H1 (cell line): ENCODE results near the gene SLC9B2. TPM values are rescaled to one million over a fixed set of nuclear protein-coding genes. Genes with fewer than 3 reads are reported as not detected.

ENCODE experiments used
- CTCF ChIA-PET: fragments of 300-600 bp; sonication (Branson Sonifier 250); formaldehyde crosslinking; loops from one replicate; lab custom pipeline; 2021; ENCODE audit not compliant: partially characterized antibody; lab: Charles Lee
- POLR2A ChIA-PET: fragments of 300-600 bp; sonication (Branson Sonifier 250); formaldehyde crosslinking; loops from one replicate; lab custom pipeline; 2021; ENCODE audit warnings: inconsistent platforms; ENCODE audit not compliant: partially characterized antibody; lab: Charles Lee
- DNase-seq, 2 experiments: peaks; one replicate each; pipeline versions ENCODE4 v3.0.0 to v3.0.0-alpha.2; 2010 to 2022; ENCODE audit warnings: low spot score in 2 of 2, low read depth in 1 of 2, mixed read lengths in 1 of 2
- FAIRE-seq: peaks from 2 replicates; lab custom pipeline; 2011; peaks lifted over from hg19 to GRCh38; lab: Jason Lieb, UNC
- H2AFZ ChIP-seq: 2 replicates; pipeline ENCODE4 v1.8.1; 2012; ENCODE audit warnings: low read length, inconsistent platforms
- H2AK5ac ChIP-seq: 2 replicates; pipeline ENCODE4 v1.6.1; 2013; ENCODE audit warnings: low read depth, low read length
- H2BK120ac ChIP-seq: replicated peaks from 2 replicates; pipeline ENCODE3; 2013; ENCODE audit warnings: low read depth, low read length, inconsistent platforms
- H2BK12ac ChIP-seq: 2 replicates; pipeline ENCODE4 v1.6.1; 2013; ENCODE audit warnings: low read depth, low read length
- H2BK15ac ChIP-seq: 2 replicates; pipeline ENCODE4 v1.6.1; 2013; ENCODE audit warnings: low read length
- H2BK20ac ChIP-seq: 2 replicates; pipeline ENCODE4 v1.6.1; 2013; ENCODE audit warnings: low read length
- H2BK5ac ChIP-seq: 2 replicates; pipeline ENCODE4 v1.6.1; 2013; ENCODE audit warnings: low read depth, low read length
- H3K14ac ChIP-seq: 2 replicates; pipeline ENCODE4 v1.6.1; 2013; ENCODE audit warnings: inconsistent platforms; ENCODE audit not compliant: insufficient read length
- H3K18ac ChIP-seq: 2 replicates; pipeline ENCODE4 v1.6.1; 2013; ENCODE audit warnings: low read length; ENCODE audit errors: extremely low read depth
- H3K23ac ChIP-seq: 2 replicates; pipeline ENCODE4 v1.6.1; 2013; ENCODE audit warnings: inconsistent platforms; ENCODE audit not compliant: insufficient read length
- H3K23me2 ChIP-seq: 2 replicates; pipeline ENCODE4 v1.6.1; 2013; ENCODE audit warnings: low read depth, low read length
- H3K27ac ChIP-seq: 2 replicates; pipeline ENCODE4 v1.6.1; 2011; ENCODE audit warnings: low read depth, low read length, inconsistent platforms
- H3K27me3 ChIP-seq, 4 experiments: replicated peaks in 1 of 4; 1 replicate in 1 of 4; 2 replicates in 3 of 4; pipeline versions ENCODE4 v1.6.1 to v1.8.1; 2011 to 2013; ENCODE audit warnings: low read length in 3 of 4, mild to moderate bottlenecking in 3 of 4, inconsistent platforms in 2 of 4, mixed read lengths in 2 of 4, moderate library complexity in 1 of 4; ENCODE audit not compliant: control insufficient read depth in 3 of 4, insufficient read depth in 3 of 4; ENCODE audit errors: extremely low read depth in 1 of 4
- H3K36me3 ChIP-seq, 4 experiments: 2 replicates each; pipeline versions ENCODE4 v1.6.1 to v1.8.1; 2011 to 2013; ENCODE audit warnings: mild to moderate bottlenecking in 4 of 4, low read length in 3 of 4, moderate library complexity in 2 of 4, control low read depth in 1 of 4, inconsistent platforms in 1 of 4; ENCODE audit not compliant: insufficient read depth in 4 of 4, control insufficient read depth in 2 of 4
- H3K4ac ChIP-seq: replicated peaks from 2 replicates; pipeline ENCODE3; 2013; ENCODE audit warnings: low read length, low read depth, mixed read lengths, inconsistent platforms; ENCODE audit not compliant: insufficient read length
- H3K4me1 ChIP-seq, 4 experiments: replicated peaks in 1 of 4; 1 replicate in 1 of 4; 2 replicates in 3 of 4; pipeline versions ENCODE4 v1.6.1 to v1.8.1; 2011 to 2013; ENCODE audit warnings: low read length in 3 of 4, inconsistent platforms in 2 of 4, mixed read lengths in 1 of 4; ENCODE audit not compliant: insufficient read depth in 4 of 4, control insufficient read depth in 3 of 4
- H3K4me2 ChIP-seq, 2 experiments: 2 replicates each; pipeline versions ENCODE4 v1.6.1 to v1.8.1; 2011 to 2013; ENCODE audit warnings: low read depth in 2 of 2, low read length in 2 of 2, control low read depth in 1 of 2, inconsistent platforms in 1 of 2, mild to moderate bottlenecking in 1 of 2; ENCODE audit not compliant: insufficient read depth in 1 of 2
- H3K4me3 ChIP-seq, 4 experiments: fragments of 200-600, 300-600 bp in 1 of 4; sonication (generic), shearing (Covaris generic), sonication (Bioruptor Twin) in 1 of 4; 2 replicates each; pipeline versions ENCODE4 v1.5.1 to v1.8.1; 2011 to 2016; ENCODE audit warnings: low read length in 4 of 4, low read depth in 3 of 4, control low read depth in 2 of 4, inconsistent platforms in 2 of 4, mild to moderate bottlenecking in 2 of 4, mixed read lengths in 1 of 4, moderate library complexity in 1 of 4; ENCODE audit not compliant: insufficient read depth in 2 of 4; ENCODE audit errors: extremely low read depth in 1 of 4
- H3K56ac ChIP-seq: replicated peaks from 2 replicates; pipeline ENCODE3; 2013; ENCODE audit warnings: low read depth, mild to moderate bottlenecking, mixed read lengths, low read length, inconsistent platforms; ENCODE audit not compliant: insufficient read length
- H3K79me1 ChIP-seq: 2 replicates; pipeline ENCODE4 v1.6.1; 2013; ENCODE audit warnings: low read depth, low read length, control low read depth
- H3K79me2 ChIP-seq, 2 experiments: 2 replicates each; pipeline versions ENCODE4 v1.6.1 to v1.8.1; 2012 to 2013; ENCODE audit warnings: low read length in 2 of 2, mild to moderate bottlenecking in 2 of 2, inconsistent platforms in 1 of 2; ENCODE audit not compliant: insufficient read depth in 2 of 2, control insufficient read depth in 1 of 2
- H3K9ac ChIP-seq, 4 experiments: replicated peaks in 1 of 4; 1 replicate in 1 of 4; 2 replicates in 3 of 4; pipeline versions ENCODE4 v1.6.1 to v1.8.1; 2011 to 2013; ENCODE audit warnings: low read depth in 3 of 4, low read length in 3 of 4, control low read depth in 2 of 4, mild to moderate bottlenecking in 2 of 4, moderate library complexity in 2 of 4, inconsistent platforms in 1 of 4; ENCODE audit errors: extremely low read depth in 1 of 4
- H3K9me3 ChIP-seq, 2 experiments: 2 replicates each; pipeline versions ENCODE4 v1.6.1 to v1.8.1; 2012 to 2013; ENCODE audit warnings: mild to moderate bottlenecking in 2 of 2, moderate library complexity in 2 of 2, control low read depth in 1 of 2, inconsistent platforms in 1 of 2, low read depth in 1 of 2, low read length in 1 of 2, mixed read lengths in 1 of 2; ENCODE audit not compliant: insufficient read depth in 2 of 2
- H4K20me1 ChIP-seq, 2 experiments: replicated peaks in 1 of 2; 2 replicates each; pipeline versions ENCODE3 to v1.8.1; 2011 to 2013; ENCODE audit warnings: inconsistent platforms in 2 of 2, low read length in 2 of 2, mild to moderate bottlenecking in 1 of 2; ENCODE audit not compliant: insufficient read depth in 2 of 2, control insufficient read depth in 1 of 2
- H4K5ac ChIP-seq: 2 replicates; pipeline ENCODE4 v1.6.1; 2013; ENCODE audit warnings: low read length, low read depth, mixed read lengths, inconsistent platforms; ENCODE audit not compliant: insufficient read length
- H4K8ac ChIP-seq: 2 replicates; pipeline ENCODE4 v1.8.0; 2013; ENCODE audit warnings: mild to moderate bottlenecking, moderate library complexity, low read length, inconsistent platforms; ENCODE audit not compliant: insufficient read depth; ENCODE audit errors: extremely low read depth
- H4K91ac ChIP-seq: replicated peaks from 2 replicates; pipeline ENCODE3; 2013; ENCODE audit warnings: low read length, mixed read lengths, inconsistent platforms; ENCODE audit not compliant: insufficient read length
- ASH2L ChIP-seq: fragments of 200-600, 300-600 bp; sonication (generic); IDR thresholded peaks from one replicate; pipeline ENCODE4 v1.7.1; 2017; ENCODE audit warnings: low read length
- BACH1 ChIP-seq: IDR thresholded peaks from 2 replicates; pipeline ENCODE4 v1.6.1; 2012; ENCODE audit warnings: low read length, improper control_type of control experiment
- BCL11A ChIP-seq, 2 experiments: IDR thresholded peaks; one replicate each; pipeline ENCODE4 v1.6.1; 2011; ENCODE audit warnings: low read depth in 2 of 2, low read length in 2 of 2, mild to moderate bottlenecking in 2 of 2
- CHD2 ChIP-seq: IDR thresholded peaks from 2 replicates; pipeline ENCODE4 v1.6.1; 2012; ENCODE audit warnings: low read length, improper control_type of control experiment
- EZH2 ChIP-seq: fragments of 200-600 bp; sonication (generic); IDR thresholded peaks from 2 replicates; pipeline ENCODE4 v1.7.1; 2012; ENCODE audit warnings: low read depth, mild to moderate bottlenecking, moderate library complexity, low read length, inconsistent platforms; ENCODE audit not compliant: severe bottlenecking
- HDAC6 ChIP-seq: IDR thresholded peaks from one replicate; pipeline ENCODE4 v1.7.1; 2012; ENCODE audit warnings: low read depth, mild to moderate bottlenecking, inconsistent platforms, low read length, moderate library complexity
- JUND ChIP-seq: IDR thresholded peaks from 2 replicates; pipeline ENCODE4 v1.6.1; 2011; ENCODE audit warnings: mild to moderate bottlenecking, improper control_type of control experiment, low read length
- MAFK ChIP-seq: IDR thresholded peaks from 2 replicates; pipeline ENCODE4 v1.6.1; 2012; ENCODE audit warnings: low read depth, mild to moderate bottlenecking, improper control_type of control experiment, low read length
- TAF7 ChIP-seq: optimal IDR thresholded peaks from 2 replicates; pipeline ENCODE3; 2011; ENCODE audit warnings: low read depth, mild to moderate bottlenecking, inconsistent platforms, low read length, moderate library complexity, borderline replicate concordance
- TBP ChIP-seq: IDR thresholded peaks from 2 replicates; pipeline ENCODE4 v1.6.1; 2011; ENCODE audit warnings: low read depth, low read length, improper control_type of control experiment
- TCF12 ChIP-seq: IDR thresholded peaks from 2 replicates; pipeline ENCODE4 v1.6.1; 2011; ENCODE audit warnings: low read depth, mild to moderate bottlenecking, low read length
- ZNF274 ChIP-seq: IDR thresholded peaks from 2 replicates; pipeline ENCODE4 v1.7.0; 2012; ENCODE audit warnings: low read length, borderline replicate concordance; ENCODE audit errors: extremely low read depth
- WGBS, 2 experiments: shearing (Covaris generic) in 1 of 2; methylation state at CpG; one replicate each; pipeline versions ENCODE4 v1.1.6 to v1.1.7; 2013 to 2015; ENCODE audit warnings: low lambda C conversion rate in 2 of 2, mixed read lengths in 2 of 2, inconsistent platforms in 1 of 2, low coverage in 1 of 2, missing lambda C conversion rate in 1 of 2; ENCODE audit not compliant: insufficient replicate concordance in 2 of 2, insufficient coverage in 1 of 2, insufficient read length in 1 of 2; ENCODE audit errors: extremely low coverage in 1 of 2, missing lambda C conversion rate in 1 of 2; 5-methylcytosine and 5-hydroxymethylcytosine counted together
- polyA plus RNA-seq, 7 experiments: library from polyadenylated mRNA; depleted of rRNA in 3 of 7; stranded (reverse) in 5 of 7; unstranded in 2 of 7; fragments of >200 nt in 5 of 7; fragments of 200-250 nt in 2 of 7; gene quantifications; 1 replicate in 5 of 7; 2 replicates in 1 of 7; 4 replicates in 1 of 7; pipeline versions ENCODE4 v1.2.1 to v1.2.3, GENCODE V29; 2011 to 2013; ENCODE audit warnings: missing spikeins in 2 of 7, mixed read lengths in 2 of 7
- total RNA-seq: library from RNA; stranded (reverse); fragmentation: NEBNext Ultra II Directional; extraction: Animal tissue kit (Norgen Biotek cat#: 25700); gene quantifications from 2 replicates; pipeline ENCODE4 v1.2.1, GENCODE V29; 2021
- TF ChIP-seq, protein P1 (sequence below), 3 experiments: IDR thresholded peaks; 1 replicate in 2 of 3; 2 replicates in 1 of 3; pipeline versions ENCODE4 v1.5.1 to v1.6.1; 2011; ENCODE audit warnings: low read length in 3 of 3, mild to moderate bottlenecking in 3 of 3, inconsistent platforms in 2 of 3, low read depth in 1 of 3, moderate library complexity in 1 of 3; ENCODE audit not compliant: insufficient read depth in 1 of 3; ENCODE audit errors: control extremely low read depth in 1 of 3

The SLC9B2 gene
- total and polyA plus RNA-seq, 2 of the 8 experiments (the other 6 are each of a cell fraction or from before 2014, with no cell fraction given), result 3.2 to 5.2 TPM

DNA sequence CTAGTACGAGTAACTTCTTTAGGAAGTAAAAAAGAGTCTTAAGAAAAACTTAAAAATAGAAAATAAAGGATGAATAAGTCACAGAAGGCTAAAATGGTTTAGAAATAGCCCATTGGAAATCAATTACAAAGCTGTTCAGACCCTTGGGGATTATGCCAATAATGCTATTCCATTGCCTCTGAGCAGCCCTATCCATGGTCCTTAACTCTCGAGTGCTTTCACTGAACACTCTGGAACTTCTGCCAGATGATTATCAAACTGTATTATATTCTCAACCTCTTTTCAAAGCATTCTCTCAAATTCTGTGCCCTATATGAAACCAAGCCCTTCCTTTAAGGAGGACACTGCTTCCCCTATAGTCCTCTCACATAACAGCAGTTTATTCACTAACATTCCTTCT is 74.0 kb downstream of the SLC9B2 start:
- H2AK5ac ChIP-seq, result no peak overlapping the region
- H3K27ac ChIP-seq, result no peak overlapping the region
- no peak overlapping the region for H2BK12ac ChIP-seq
- H3K4me1 ChIP-seq, result no peaks in the 10 kb centered on the region
- H3K36me3 ChIP-seq, result no peaks in the 10 kb centered on the region
- no peak overlapping the region for H2BK15ac ChIP-seq
- WGBS, 2 experiments, result 93% methylated on average over 2 of the region's 2 CpGs; no CpG with 5 or more reads in 1 of the 2 experiments
- H3K56ac ChIP-seq, result peak overlapping the region; percentile 25
- no peaks in the 10 kb centered on the region for H3K79me2 ChIP-seq
- DNase-seq (no peak), FAIRE-seq (no peak)
- H3K4me2 ChIP-seq, result no peak overlapping the region
- H2BK5ac ChIP-seq, result no peak overlapping the region
- H3K27me3 ChIP-seq, result no peaks in the 10 kb centered on the region
- H3K9ac ChIP-seq, result no peak overlapping the region
- H4K91ac ChIP-seq, result no peak overlapping the region
- H2AFZ ChIP-seq, result no peak overlapping the region
- no peak overlapping the region for H4K8ac ChIP-seq
- H3K23ac ChIP-seq, result no peak overlapping the region
- H3K4ac ChIP-seq, result no peak overlapping the region
- H3K18ac ChIP-seq, result no peak overlapping the region
- H3K14ac ChIP-seq, result no peak overlapping the region
- no peak overlapping the region for H4K5ac ChIP-seq
- POLR2A ChIA-PET, result no interaction called here
- H2BK20ac ChIP-seq, result no peak overlapping the region
- no peak overlapping the region for H3K4me3 ChIP-seq
- H2BK120ac ChIP-seq, result no peak overlapping the region
- H4K20me1 ChIP-seq, result no peaks in the 10 kb centered on the region
- H3K23me2 ChIP-seq, result no peaks in the 10 kb centered on the region
- CTCF ChIA-PET, result no interaction called here
- H3K79me1 ChIP-seq, result no peaks in the 10 kb centered on the region
- no peaks in the 10 kb centered on the region for H3K9me3 ChIP-seq
- TF ChIP-seq EZH2 (no peak), HDAC6 (no peak), TCF12 (no peak), TBP (no peak), ZNF274 (no peak), BCL11A (IDR thresholded peaks at IDR 0.05; ENCODE audit: low read depth in 2 of 2, low read length in 2 of 2) (no peak), BACH1 (no peak), CHD2 (no peak), MAFK (no peak), JUND (no peak), ASH2L (no peak), TAF7 (no peak)
- TF ChIP-seq, protein P1, sequence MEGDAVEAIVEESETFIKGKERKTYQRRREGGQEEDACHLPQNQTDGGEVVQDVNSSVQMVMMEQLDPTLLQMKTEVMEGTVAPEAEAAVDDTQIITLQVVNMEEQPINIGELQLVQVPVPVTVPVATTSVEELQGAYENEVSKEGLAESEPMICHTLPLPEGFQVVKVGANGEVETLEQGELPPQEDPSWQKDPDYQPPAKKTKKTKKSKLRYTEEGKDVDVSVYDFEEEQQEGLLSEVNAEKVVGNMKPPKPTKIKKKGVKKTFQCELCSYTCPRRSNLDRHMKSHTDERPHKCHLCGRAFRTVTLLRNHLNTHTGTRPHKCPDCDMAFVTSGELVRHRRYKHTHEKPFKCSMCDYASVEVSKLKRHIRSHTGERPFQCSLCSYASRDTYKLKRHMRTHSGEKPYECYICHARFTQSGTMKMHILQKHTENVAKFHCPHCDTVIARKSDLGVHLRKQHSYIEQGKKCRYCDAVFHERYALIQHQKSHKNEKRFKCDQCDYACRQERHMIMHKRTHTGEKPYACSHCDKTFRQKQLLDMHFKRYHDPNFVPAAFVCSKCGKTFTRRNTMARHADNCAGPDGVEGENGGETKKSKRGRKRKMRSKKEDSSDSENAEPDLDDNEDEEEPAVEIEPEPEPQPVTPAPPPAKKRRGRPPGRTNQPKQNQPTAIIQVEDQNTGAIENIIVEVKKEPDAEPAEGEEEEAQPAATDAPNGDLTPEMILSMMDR (IDR thresholded peaks at IDR 0.05; ENCODE audit: control extremely low read depth in 1 of 3, insufficient read depth in 1 of 3, low read depth in 1 of 3, low read length in 3 of 3), result no peak
